ENCODE results near the gene TMEM182.

GRCh38 chr2:102834523-102835273 is 72.9 kb downstream of the TMEM182 start:
- no peak for TF ChIP-seq EP300 (IDR thresholded peaks at IDR 0.05; ENCODE audit: borderline replicate concordance)
- no peak for TF ChIP-seq USF1 (IDR thresholded peaks at IDR 0.05)
- no peak for TF ChIP-seq TAF1 (IDR thresholded peaks at IDR 0.05; ENCODE audit: low read depth)
- TF ChIP-seq TCF12 (IDR thresholded peaks at IDR 0.05; ENCODE audit: low read depth): no peak
- TF ChIP-seq CEBPB (IDR thresholded peaks at IDR 0.05): no peak
- TF ChIP-seq EGR1 (IDR thresholded peaks at IDR 0.05): no peak
- no peak for TF ChIP-seq NFIC (IDR thresholded peaks at IDR 0.05)
- TF ChIP-seq RAD21 (IDR thresholded peaks at IDR 0.05; ENCODE audit: low read depth): no peak
- TF ChIP-seq, protein P1, sequence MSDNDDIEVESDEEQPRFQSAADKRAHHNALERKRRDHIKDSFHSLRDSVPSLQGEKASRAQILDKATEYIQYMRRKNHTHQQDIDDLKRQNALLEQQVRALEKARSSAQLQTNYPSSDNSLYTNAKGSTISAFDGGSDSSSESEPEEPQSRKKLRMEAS (IDR thresholded peaks at IDR 0.05): no peak
